ENCODE results near the gene SERAC1. TPM values are rescaled to one million over a fixed set of nuclear protein-coding genes. Genes with fewer than 3 reads are reported as not detected.

Gene SERAC1
- total and polyA plus RNA-seq, 2 donors from 2014 or later, result 5.8 to 6.7 TPM

- TF ChIP-seq, protein P1, sequence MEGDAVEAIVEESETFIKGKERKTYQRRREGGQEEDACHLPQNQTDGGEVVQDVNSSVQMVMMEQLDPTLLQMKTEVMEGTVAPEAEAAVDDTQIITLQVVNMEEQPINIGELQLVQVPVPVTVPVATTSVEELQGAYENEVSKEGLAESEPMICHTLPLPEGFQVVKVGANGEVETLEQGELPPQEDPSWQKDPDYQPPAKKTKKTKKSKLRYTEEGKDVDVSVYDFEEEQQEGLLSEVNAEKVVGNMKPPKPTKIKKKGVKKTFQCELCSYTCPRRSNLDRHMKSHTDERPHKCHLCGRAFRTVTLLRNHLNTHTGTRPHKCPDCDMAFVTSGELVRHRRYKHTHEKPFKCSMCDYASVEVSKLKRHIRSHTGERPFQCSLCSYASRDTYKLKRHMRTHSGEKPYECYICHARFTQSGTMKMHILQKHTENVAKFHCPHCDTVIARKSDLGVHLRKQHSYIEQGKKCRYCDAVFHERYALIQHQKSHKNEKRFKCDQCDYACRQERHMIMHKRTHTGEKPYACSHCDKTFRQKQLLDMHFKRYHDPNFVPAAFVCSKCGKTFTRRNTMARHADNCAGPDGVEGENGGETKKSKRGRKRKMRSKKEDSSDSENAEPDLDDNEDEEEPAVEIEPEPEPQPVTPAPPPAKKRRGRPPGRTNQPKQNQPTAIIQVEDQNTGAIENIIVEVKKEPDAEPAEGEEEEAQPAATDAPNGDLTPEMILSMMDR (IDR thresholded peaks at IDR 0.05; ENCODE audit: borderline replicate concordance, extremely low read depth, insufficient read depth), result no peak
- no peak overlapping the region for H3K27ac ChIP-seq (ENCODE audit: low read depth in 2 of 2, low read length in 2 of 2)
Observed at GRCh38 chr6:158081657-158081935, 86.5 kb downstream of the SERAC1 start.

DNA sequence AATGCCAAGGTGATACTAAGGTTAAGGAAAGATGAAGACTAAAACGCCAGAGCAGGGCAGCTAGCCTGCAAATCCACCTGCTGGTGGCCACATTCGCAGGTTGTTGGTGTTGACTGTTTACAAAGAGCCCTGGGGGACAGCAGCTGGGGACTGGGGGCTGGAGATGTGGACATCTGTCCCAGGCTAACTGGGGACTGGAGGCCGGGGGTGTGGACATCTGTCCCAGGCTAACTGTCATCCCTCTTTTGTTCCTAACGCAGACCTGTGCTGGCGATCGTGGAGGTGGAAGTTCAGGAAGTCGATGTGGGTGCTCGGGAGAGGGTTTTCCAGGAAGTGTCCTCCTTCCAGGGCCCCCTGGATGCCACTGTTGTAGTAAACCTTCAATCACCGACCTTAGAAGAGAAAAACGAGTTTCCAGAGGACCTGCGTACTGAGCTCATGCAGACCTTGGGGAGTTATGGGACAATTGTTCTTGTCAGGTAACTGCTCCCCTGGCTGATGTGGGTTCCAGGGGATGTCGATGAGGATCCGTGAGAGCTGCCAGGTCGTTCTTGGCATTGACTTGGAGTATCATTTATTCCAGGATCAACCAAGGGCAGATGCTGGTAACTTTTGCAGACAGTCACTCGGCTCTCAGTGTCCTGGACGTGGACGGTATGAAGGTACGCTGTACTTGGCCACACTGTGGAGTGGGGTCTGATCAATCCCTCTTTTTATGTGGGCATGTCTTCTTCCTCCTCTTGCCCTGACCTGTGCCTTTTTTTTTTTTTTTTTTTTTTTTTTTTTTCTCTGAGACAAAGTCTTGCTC lies 87.0 kb downstream of the SERAC1 start:
- intact Hi-C loops (cut with DNase I), result no loop called here
- peaks cover 0 to 10% (median 5%) of the 10 kb centered on the region in 3 donors for H3K36me3 ChIP-seq (ENCODE audit: control insufficient read depth in 2 of 3, insufficient read depth in 3 of 3, low read length in 3 of 3)
- no peak for DNase-seq
- no peak overlapping the region for H3K4me3 ChIP-seq (ENCODE audit: low read length in 3 of 3)
- no peak overlapping the region for H3K27ac ChIP-seq (ENCODE audit: low read depth in 2 of 2, low read length in 2 of 2)
- no peak overlapping the region for H3K9ac ChIP-seq (ENCODE audit: low read length in 3 of 3)
- H3K9me3 ChIP-seq (ENCODE audit: control insufficient read depth in 2 of 3, insufficient read depth in 1 of 3, low read length in 3 of 3), result no peaks in the 10 kb centered on the region
- H3K4me1 ChIP-seq (ENCODE audit: control insufficient read depth in 2 of 3, insufficient read depth in 2 of 3, low read depth in 1 of 3, low read length in 3 of 3), result peaks cover 0 to 3% (median 0%) of the 10 kb centered on the region in 3 donors
- no peaks in the 10 kb centered on the region for H3K27me3 ChIP-seq (ENCODE audit: control insufficient read depth, insufficient read depth, low read length)
- FAIRE-seq, result no peak
- TF ChIP-seq, protein P1 (IDR thresholded peaks at IDR 0.05; ENCODE audit: borderline replicate concordance, extremely low read depth, insufficient read depth), result no peak

More at GRCh38 chr6:158081657-158081935, 86.5 kb downstream of the SERAC1 start:
- intact Hi-C loops (cut with DNase I), result no loop called here
- no peak overlapping the region for H3K9ac ChIP-seq (ENCODE audit: low read length in 3 of 3)
- no peaks in the 10 kb centered on the region for H3K27me3 ChIP-seq (ENCODE audit: control insufficient read depth, insufficient read depth, low read length)
- FAIRE-seq (no peak), DNase-seq (no peak)
- H3K4me1 ChIP-seq (ENCODE audit: control insufficient read depth in 2 of 3, insufficient read depth in 2 of 3, low read depth in 1 of 3, low read length in 3 of 3), result peaks cover 0 to 6% (median 0%) of the 10 kb centered on the region in 3 donors
- H3K9me3 ChIP-seq (ENCODE audit: control insufficient read depth in 2 of 3, insufficient read depth in 1 of 3, low read length in 3 of 3), result no peaks in the 10 kb centered on the region
- peaks cover 0 to 9% (median 5%) of the 10 kb centered on the region in 3 donors for H3K36me3 ChIP-seq (ENCODE audit: control insufficient read depth in 2 of 3, insufficient read depth in 3 of 3, low read length in 3 of 3)
- no peak overlapping the region for H3K4me3 ChIP-seq (ENCODE audit: low read length in 3 of 3)

GRCh38 chr6:158078320-158078719 lies 89.7 kb downstream of the SERAC1 start:
- Histone ChIP-seq H3K9me3 (ENCODE audit: control insufficient read depth in 2 of 3, insufficient read depth in 1 of 3, low read length in 3 of 3) (no peaks in the 10 kb centered on the region), H3K36me3 (ENCODE audit: control insufficient read depth in 2 of 3, insufficient read depth in 3 of 3, low read length in 3 of 3) (peaks cover 0 to 3% (median under 1%) of the 10 kb centered on the region in 3 donors), H3K4me1 (ENCODE audit: control insufficient read depth in 2 of 3, insufficient read depth in 2 of 3, low read depth in 1 of 3, low read length in 3 of 3) (no peaks in the 10 kb centered on the region), H3K27me3 (ENCODE audit: control insufficient read depth, insufficient read depth, low read length) (no peaks in the 10 kb centered on the region), H3K9ac (ENCODE audit: low read length in 3 of 3) (no peak overlapping the region), H3K4me3 (ENCODE audit: low read length in 3 of 3) (no peak overlapping the region), H3K27ac (ENCODE audit: low read depth in 2 of 2, low read length in 2 of 2) (no peak overlapping the region)
- TF ChIP-seq, protein P1 (IDR thresholded peaks at IDR 0.05; ENCODE audit: borderline replicate concordance, extremely low read depth, insufficient read depth), result no peak
- FAIRE-seq (no peak), DNase-seq (no peak)
- intact Hi-C loops (cut with DNase I), result no loop called here

All from kidney (tissue), 14 donors.